C4-2B (cell line): ENCODE measurements around the gene RAB42.
"Not testable (repeated sequence)": the region's sequence is repeated elsewhere in the genome, so short reads cannot be mapped to it uniquely, and the experiment has no call there.

ENCODE experiments used
- H3K27ac ChIP-seq: fragments of 450-650 bp; 2 replicates; pipeline ENCODE4 v1.5.1; 2017
- CTCF ChIP-seq: fragments of 450-650 bp; conservative IDR thresholded peaks from 2 replicates; pipeline ENCODE4 v1.5.1; 2017; ENCODE audit warnings: mild to moderate bottlenecking
- ZFX ChIP-seq: fragments of 450-650 bp; IDR thresholded peaks from 2 replicates; pipeline ENCODE4 v1.6.1; 2017

The RAB42 gene

GRCh38 chr1:28565040-28565439 is 27.0 kb upstream of the RAB42 start:
- TF ChIP-seq ZFX, result no peak
- TF ChIP-seq CTCF, result no peak
- H3K27ac ChIP-seq, result no peak overlapping the region

GRCh38 chr1:28565726-28566125 is 26.3 kb upstream of the RAB42 start:
- no peak overlapping the region for H3K27ac ChIP-seq
- TF ChIP-seq ZFX (no peak), CTCF (no peak)

- H3K27ac ChIP-seq, result no peak overlapping the region
- no peak for TF ChIP-seq CTCF
- no peak for TF ChIP-seq ZFX
These were observed 25.1 kb upstream of the RAB42 start for GRCh38 chr1:28566931-28567330.

GRCh38 chr1:28571911-28572310 is 20.2 kb upstream of the RAB42 start:
- no peak overlapping the region for H3K27ac ChIP-seq
- TF ChIP-seq CTCF (no peak), ZFX (no peak)

GRCh38 chr1:28572891-28573290 is 19.2 kb upstream of the RAB42 start:
- H3K27ac ChIP-seq, result not testable (repeated sequence)

- TF ChIP-seq CTCF, result no peak
- TF ChIP-seq ZFX, result no peak
- H3K27ac ChIP-seq, result no peak overlapping the region
These were observed 18.5 kb upstream of the RAB42 start for GRCh38 chr1:28573564-28573963.

GRCh38 chr1:28577052-28577678 is 14.9 kb upstream of the RAB42 start:
- H3K27ac ChIP-seq, result no peak overlapping the region
- no peak for TF ChIP-seq CTCF
- TF ChIP-seq ZFX, result no peak

- TF ChIP-seq ZFX (no peak), CTCF (no peak)
- no peak overlapping the region for H3K27ac ChIP-seq
These were observed 14.1 kb upstream of the RAB42 start for GRCh38 chr1:28577738-28578536.
